T-cell (primary cell): ENCODE data around the gene MAP4K3. TPM values are rescaled to one million over a fixed set of nuclear protein-coding genes. Genes with fewer than 3 reads are reported as not detected.
"Not testable (repeated sequence)": the region's sequence is repeated elsewhere in the genome, so short reads cannot be mapped to it uniquely, and the experiment has no call there.

Experiments used
- ATAC-seq, 4 experiments: fragments of 200-7000 bp in 3 of 4; fragments of 150-1000 bp in 1 of 4; cut with Tn5 transposase; replicated peaks in 1 of 4; 1 replicate in 3 of 4; 2 replicates in 1 of 4; pipeline ENCODE4 v1.10.0; 2021; ENCODE audit warnings: moderate library complexity in 3 of 4, mild to moderate bottlenecking in 2 of 4, moderate number of reproducible peaks in 1 of 4
- CTCF ChIA-PET, 2 donors: fragments of 300-600 bp; sonication (Branson Sonifier 250); formaldehyde crosslinking; loops; one replicate each; lab custom pipeline; 2022; ENCODE audit warnings: antibody characterized with exemption in 2 of 2; lab: Charles Lee
- POLR2A ChIA-PET, 2 donors: fragments of 300-600 bp; sonication (Branson Sonifier 250); formaldehyde crosslinking; loops; one replicate each; lab custom pipeline; 2022; ENCODE audit warnings: antibody characterized with exemption in 2 of 2; lab: Charles Lee
- DNase-seq, 35 experiments: peaks; one replicate each; pipeline versions ENCODE4 v3.0.0 to v3.0.0-alpha.2; 2013 to 2023
- H3K27ac ChIP-seq: one replicate; pipeline ENCODE4 v1.5.1; 2013; ENCODE audit warnings: low read length
- H3K27me3 ChIP-seq, 2 experiments: replicated peaks in 1 of 2; 1 replicate in 1 of 2; 2 replicates in 1 of 2; pipeline versions ENCODE4 v1.6.1 to v1.7.0; 2013; ENCODE audit warnings: low read length in 1 of 2, mixed read lengths in 1 of 2; ENCODE audit not compliant: control insufficient read depth in 2 of 2, insufficient read depth in 2 of 2; ENCODE audit errors: extremely low read depth in 1 of 2
- H3K36me3 ChIP-seq, 2 donors: 1 replicate in 1 of 2; 2 replicates in 1 of 2; pipeline versions ENCODE4 v1.6.1 to v1.7.0; 2013; ENCODE audit warnings: low read length in 1 of 2; ENCODE audit not compliant: control insufficient read depth in 2 of 2, insufficient read depth in 1 of 2; ENCODE audit errors: extremely low read depth in 1 of 2
- H3K4me1 ChIP-seq, 2 experiments: 1 replicate in 1 of 2; 2 replicates in 1 of 2; pipeline versions ENCODE4 v1.6.1 to v1.7.0; 2013; ENCODE audit warnings: low read length in 2 of 2, mixed read lengths in 1 of 2; ENCODE audit not compliant: insufficient read depth in 2 of 2, control insufficient read depth in 1 of 2; ENCODE audit errors: extremely low read depth in 1 of 2
- H3K4me3 ChIP-seq, 2 donors: 1 replicate in 1 of 2; 2 replicates in 1 of 2; pipeline versions ENCODE4 v1.5.1 to v1.7.0; 2013; ENCODE audit warnings: mild to moderate bottlenecking in 2 of 2, low read length in 1 of 2, moderate library complexity in 1 of 2; ENCODE audit not compliant: control insufficient read depth in 1 of 2; ENCODE audit errors: extremely low read depth in 1 of 2
- H3K9me3 ChIP-seq: 2 replicates; pipeline ENCODE4 v1.7.0; 2013
- H3K27ac Mint-ChIP-seq, 2 donors: one replicate each; pipeline ENCODE4 v1.8.0; 2020 to 2021; ENCODE audit warnings: mild to moderate bottlenecking in 2 of 2, mixed read lengths in 2 of 2
- H3K27me3 Mint-ChIP-seq, 2 donors: one replicate each; pipeline ENCODE4 v1.8.0; 2021 to 2022; ENCODE audit warnings: mixed read lengths in 2 of 2
- H3K36me3 Mint-ChIP-seq: one replicate; pipeline ENCODE4 v1.8.0; 2021; ENCODE audit warnings: mixed read lengths
- H3K4me1 Mint-ChIP-seq, 3 donors: one replicate each; pipeline ENCODE4 v1.8.0; 2020 to 2022; ENCODE audit warnings: mixed read lengths in 3 of 3, mild to moderate bottlenecking in 1 of 3
- H3K4me3 Mint-ChIP-seq, 3 donors: one replicate each; pipeline ENCODE4 v1.8.0; 2020 to 2022; ENCODE audit warnings: mild to moderate bottlenecking in 3 of 3, mixed read lengths in 3 of 3, moderate library complexity in 3 of 3
- H3K9me3 Mint-ChIP-seq, 3 donors: one replicate each; pipeline ENCODE4 v1.8.0; 2020 to 2022; ENCODE audit warnings: mixed read lengths in 3 of 3
- WGBS: methylation state at CpG from one replicate; pipeline ENCODE4 v1.1.5; 2013; ENCODE audit warnings: missing lambda C conversion rate; ENCODE audit not compliant: insufficient coverage; 5-methylcytosine and 5-hydroxymethylcytosine counted together
- total RNA-seq, 35 experiments: library from RNA in 6 of 35; stranded (reverse) in 6 of 35; fragments of 120-200 nt in 1 of 35; gene quantifications; one replicate each; pipeline versions ENCODE4 v1.2.1 to v1.2.4 and lab custom pipeline; 2013 to 2026

The MAP4K3 gene
- total RNA-seq, 5 donors from 2014 or later (not counting 1 experiment from before 2014, with no cell fraction given), result 13.8 to 27.0 (median 17.4) TPM

- ChIA-PET CTCF (no interaction called here), POLR2A (no interaction called here)
- no peaks in the 10 kb centered on the region for H3K36me3 ChIP-seq
- Mint-ChIP-seq H3K4me1 (no peaks in the 10 kb centered on the region), H3K4me3 (no peak overlapping the region), H3K27me3 (no peaks in the 10 kb centered on the region), H3K36me3 (peaks cover 29% of the 10 kb centered on the region), H3K9me3 (no peaks in the 10 kb centered on the region), H3K27ac (no peak overlapping the region)
- ATAC-seq (no peak), DNase-seq (no peak)
- no peak overlapping the region for H3K4me3 ChIP-seq
- H3K27ac ChIP-seq, result no peak overlapping the region
- H3K9me3 ChIP-seq, result no peaks in the 10 kb centered on the region
- no peaks in the 10 kb centered on the region for H3K4me1 ChIP-seq
- WGBS, result 100% methylated on average over 1 of the region's 3 CpGs
- H3K27me3 ChIP-seq, result no peaks in the 10 kb centered on the region
Measured at GRCh38 chr2:39335930-39336329, 101.2 kb downstream of the MAP4K3 start.

- Mint-ChIP-seq H3K4me1 (no peaks in the 10 kb centered on the region), H3K9me3 (no peaks in the 10 kb centered on the region), H3K27ac (no peak overlapping the region), H3K36me3 (peaks cover 28% of the 10 kb centered on the region), H3K27me3 (no peaks in the 10 kb centered on the region), H3K4me3 (no peak overlapping the region)
- ChIA-PET CTCF (interaction anchor here in 1 of 2 donors (1.3 kb wide), 1 partner anchor 10 kb away, joined by 6 read pairs; no protein-coding TSS in a partner anchor), POLR2A (no interaction called here)
- Histone ChIP-seq H3K4me3 (no peak overlapping the region), H3K9me3 (no peaks in the 10 kb centered on the region), H3K27me3 (no peaks in the 10 kb centered on the region), H3K4me1 (no peaks in the 10 kb centered on the region), H3K36me3 (no peaks in the 10 kb centered on the region), H3K27ac (no peak overlapping the region)
- ATAC-seq (no peak), DNase-seq (no peak)
- 93% methylated on average over 3 of the region's 4 CpGs for WGBS
Measured at GRCh38 chr2:39334978-39335377, 102.1 kb downstream of the MAP4K3 start.

- H3K27me3 ChIP-seq, result no peaks in the 10 kb centered on the region
- Mint-ChIP-seq H3K36me3 (peaks cover 31% of the 10 kb centered on the region), H3K9me3 (no peaks in the 10 kb centered on the region), H3K27ac (no peak overlapping the region), H3K4me3 (no peak overlapping the region), H3K4me1 (no peaks in the 10 kb centered on the region), H3K27me3 (no peaks in the 10 kb centered on the region)
- H3K27ac ChIP-seq, result no peak overlapping the region
- no peaks in the 10 kb centered on the region for H3K9me3 ChIP-seq
- POLR2A ChIA-PET, result no interaction called here
- ATAC-seq (no peak), DNase-seq (no peak)
- H3K36me3 ChIP-seq, result no peaks in the 10 kb centered on the region
- no peak overlapping the region for H3K4me3 ChIP-seq
- CTCF ChIA-PET, result interaction anchor here in 1 of 2 donors (1.3 kb wide), 1 partner anchor 11 kb away, joined by 6 read pairs; no protein-coding TSS in a partner anchor
- H3K4me1 ChIP-seq, result no peaks in the 10 kb centered on the region
Measured at GRCh38 chr2:39334529-39334928, 102.6 kb downstream of the MAP4K3 start.

- ATAC-seq (no peak), DNase-seq (no peak)
Measured at GRCh38 chr2:39326644-39327043, 110.4 kb downstream of the MAP4K3 start.

GRCh38 chr2:39325966-39326365 is 111.1 kb downstream of the MAP4K3 start:
- WGBS, result no CpG with 5 or more reads among the region's 1 CpG
- no peaks in the 10 kb centered on the region for H3K4me1 Mint-ChIP-seq
- H3K9me3 Mint-ChIP-seq, result no peaks in the 10 kb centered on the region
- POLR2A ChIA-PET, result no interaction called here
- Histone ChIP-seq H3K27ac (no peak overlapping the region), H3K4me1 (no peaks in the 10 kb centered on the region), H3K9me3 (no peaks in the 10 kb centered on the region), H3K36me3 (peaks cover 0 to 9% of the 10 kb centered on the region in 2 donors), H3K4me3 (no peak overlapping the region), H3K27me3 (no peaks in the 10 kb centered on the region)
- ATAC-seq (no peak), DNase-seq (no peak)
- no peaks in the 10 kb centered on the region for H3K27me3 Mint-ChIP-seq
- no peak overlapping the region for H3K27ac Mint-ChIP-seq
- CTCF ChIA-PET, result no interaction called here
- H3K36me3 Mint-ChIP-seq, result peaks cover 38% of the 10 kb centered on the region
- H3K4me3 Mint-ChIP-seq, result no peak overlapping the region

More at GRCh38 chr2:39326644-39327043, 110.4 kb downstream of the MAP4K3 start:
- Mint-ChIP-seq H3K36me3 (peaks cover 43% of the 10 kb centered on the region), H3K27me3 (no peaks in the 10 kb centered on the region), H3K4me3 (no peak overlapping the region), H3K9me3 (no peaks in the 10 kb centered on the region), H3K4me1 (no peaks in the 10 kb centered on the region), H3K27ac (no peak overlapping the region)
- WGBS, result 100% methylated on average over 1 of the region's 5 CpGs
- no peaks in the 10 kb centered on the region for H3K9me3 ChIP-seq
- CTCF ChIA-PET, result no interaction called here
- no peak overlapping the region for H3K4me3 ChIP-seq
- H3K27me3 ChIP-seq, result no peaks in the 10 kb centered on the region
- H3K4me1 ChIP-seq, result no peaks in the 10 kb centered on the region
- POLR2A ChIA-PET, result no interaction called here
- no peak overlapping the region for H3K27ac ChIP-seq
- peaks cover 0 to 9% of the 10 kb centered on the region in 2 donors for H3K36me3 ChIP-seq

GRCh38 chr2:39321056-39322035 is 115.7 kb downstream of the MAP4K3 start:
- H3K4me3 Mint-ChIP-seq, POLR2A ChIA-PET, ATAC-seq, H3K36me3 ChIP-seq, H3K27me3 ChIP-seq, H3K27me3 Mint-ChIP-seq, DNase-seq, H3K9me3 Mint-ChIP-seq, H3K27ac Mint-ChIP-seq, H3K9me3 ChIP-seq, H3K4me1 Mint-ChIP-seq, CTCF ChIA-PET, H3K4me3 ChIP-seq, H3K27ac ChIP-seq, H3K4me1 ChIP-seq: not testable (repeated sequence)
- no CpG with 5 or more reads among the region's 16 CpGs for WGBS
- peaks cover 28% of the 10 kb centered on the region for H3K36me3 Mint-ChIP-seq
